K562 treated with DMSO at 1 percent for 48 hours (cell line): ENCODE measurements around the gene RNF149. TPM values are rescaled to one million over a fixed set of nuclear protein-coding genes. Genes with fewer than 3 reads are reported as not detected.

Experiments
- total RNA-seq: library from RNA; unstranded; fragments of 300-600 nt; gene quantifications from 2 replicates; pipeline ENCODE4 v1.2.3, GENCODE V29; 2022; ENCODE audit warnings: low replicate concordance; ENCODE audit errors: extremely low read depth

RNF149 gene
- total RNA-seq: not detected in 2 replicates

GRCh38 chr2:101308432-101309210, at the start of gene RNF149:
Gene RNF149, minus strand, starts transcription at chr2:101308701. Its CDS starts 113 bp downstream, at chr2:101308588.

GRCh38 chr2:101252408-101253012, 56.0 kb downstream of the RNF149 start, which contains the start of gene CNOT11:
Gene CNOT11, plus strand, starts transcription at chr2:101252886. Its CDS starts 79 bp downstream, at chr2:101252965.

Other genes with a start within 250 kb of the RNF149 start
- not detected in 2 replicates for gene TBC1D8, start 157.3 kb downstream of the RNF149 start, total RNA-seq
- not detected in 2 replicates for gene CNOT11, start 55.8 kb downstream of the RNF149 start, total RNA-seq
- not detected in 2 replicates for gene CREG2, start 78.8 kb upstream of the RNF149 start, total RNA-seq
- not detected in 2 replicates for gene RFX8, start 166.4 kb upstream of the RNF149 start, total RNA-seq